ENCODE measurements around the gene SNHG17. TPM values are rescaled to one million over a fixed set of nuclear protein-coding genes. Genes with fewer than 3 reads are reported as not detected.

SNHG17 gene
- 6.5 and 7.5 TPM in 2 replicates for total RNA-seq

GRCh38 chr20:38434770-38435554 lies at the start of gene SNHG17:
SNHG17 (minus strand) TSS chr20:38435328.

GRCh38 chr20:38472513-38473366 lies 37.6 kb upstream of the SNHG17 start, which contains the start of gene RALGAPB:
RALGAPB (plus strand) TSS chr20:38472843; CDS start chr20:38488433, 15,590 bp downstream.

Other genes starting within 250 kb of the SNHG17 start
- gene KIAA1755, start 174.6 kb downstream of the SNHG17 start, total RNA-seq = under 0.01 and 2.4 TPM in 2 replicates
- gene BPI, start 131.2 kb downstream of the SNHG17 start, total RNA-seq = not detected in 2 replicates
- gene LBP, start 88.8 kb downstream of the SNHG17 start, total RNA-seq = not detected in 2 replicates
- gene RALGAPB, start 37.5 kb upstream of the SNHG17 start, total RNA-seq = 25.0 and 29.6 TPM in 2 replicates
- gene ADIG, start 145.9 kb upstream of the SNHG17 start, total RNA-seq = not detected in 2 replicates
- gene ARHGAP40, start 166.5 kb upstream of the SNHG17 start, total RNA-seq = 0.09 TPM in 1 of 2 replicates, not detected in the other

All from endothelial cell of coronary artery (primary cell).